Esophagus squamous epithelium (tissue), 4 donors: ENCODE results near the gene HEY2.

Experiments
- CTCF ChIP-seq, 6 experiments: fragments of 450-650 bp in 4 of 6; fragments of 200-600 bp in 2 of 6; sonication (generic) in 2 of 6; IDR thresholded peaks; one replicate each; pipeline ENCODE4 v1.5.1; 2016 to 2019; ENCODE audit warnings: antibody characterized with exemption in 6 of 6, mild to moderate bottlenecking in 4 of 6, moderate library complexity in 4 of 6
- POLR2A ChIP-seq, 4 donors: fragments of 450-650 bp; IDR thresholded peaks; one replicate each; pipeline ENCODE4 v1.6.1; 2017; ENCODE audit warnings: antibody characterized with exemption in 4 of 4, mild to moderate bottlenecking in 4 of 4, moderate library complexity in 3 of 4

DNA sequence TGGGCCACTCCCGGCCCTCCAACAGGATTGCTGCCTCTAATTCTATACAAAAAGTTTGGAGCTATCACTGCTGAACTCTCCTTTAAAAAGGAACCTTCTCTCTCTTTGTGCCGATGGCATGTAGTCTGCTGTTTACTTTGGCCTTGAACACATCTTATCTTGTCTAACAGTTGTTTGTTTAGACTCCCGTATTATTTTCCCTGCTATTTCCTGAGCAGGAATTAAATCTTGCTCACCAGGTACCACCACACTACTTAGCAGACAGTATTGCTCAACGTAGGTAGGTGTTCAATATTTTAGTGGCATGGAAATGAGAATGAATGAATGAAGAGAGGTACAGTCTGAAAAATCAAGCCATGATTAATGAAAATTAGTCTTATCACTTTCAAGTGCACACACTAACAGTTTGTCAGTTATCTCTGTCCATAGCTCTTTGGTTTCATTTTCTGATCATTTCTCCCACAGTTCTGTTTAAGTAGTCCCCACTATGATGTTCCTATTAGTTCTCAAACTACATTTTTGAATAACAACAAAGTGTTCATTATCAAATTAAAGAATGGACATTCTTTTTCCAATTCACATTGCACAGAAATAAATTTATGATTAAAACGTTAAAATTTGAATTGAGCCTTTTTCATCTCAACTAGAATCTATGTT is 6.8 kb upstream of the HEY2 start:
- TF ChIP-seq POLR2A (IDR thresholded peaks at IDR 0.05) (no peak), CTCF (IDR thresholded peaks at IDR 0.05) (no peak)
